GM18507 (cell line): ENCODE measurements around the gene TIGD4.

Experiments
- DNase-seq: peaks from one replicate; pipeline ENCODE4 v3.0.0; 2011; ENCODE audit warnings: low read depth; ENCODE audit not compliant: insufficient read length; ENCODE audit errors: extremely low spot score
- FAIRE-seq: peaks from 2 replicates; lab custom pipeline; 2011; peaks lifted over from hg19 to GRCh38; lab: Jason Lieb, UNC

The TIGD4 gene

DNA sequence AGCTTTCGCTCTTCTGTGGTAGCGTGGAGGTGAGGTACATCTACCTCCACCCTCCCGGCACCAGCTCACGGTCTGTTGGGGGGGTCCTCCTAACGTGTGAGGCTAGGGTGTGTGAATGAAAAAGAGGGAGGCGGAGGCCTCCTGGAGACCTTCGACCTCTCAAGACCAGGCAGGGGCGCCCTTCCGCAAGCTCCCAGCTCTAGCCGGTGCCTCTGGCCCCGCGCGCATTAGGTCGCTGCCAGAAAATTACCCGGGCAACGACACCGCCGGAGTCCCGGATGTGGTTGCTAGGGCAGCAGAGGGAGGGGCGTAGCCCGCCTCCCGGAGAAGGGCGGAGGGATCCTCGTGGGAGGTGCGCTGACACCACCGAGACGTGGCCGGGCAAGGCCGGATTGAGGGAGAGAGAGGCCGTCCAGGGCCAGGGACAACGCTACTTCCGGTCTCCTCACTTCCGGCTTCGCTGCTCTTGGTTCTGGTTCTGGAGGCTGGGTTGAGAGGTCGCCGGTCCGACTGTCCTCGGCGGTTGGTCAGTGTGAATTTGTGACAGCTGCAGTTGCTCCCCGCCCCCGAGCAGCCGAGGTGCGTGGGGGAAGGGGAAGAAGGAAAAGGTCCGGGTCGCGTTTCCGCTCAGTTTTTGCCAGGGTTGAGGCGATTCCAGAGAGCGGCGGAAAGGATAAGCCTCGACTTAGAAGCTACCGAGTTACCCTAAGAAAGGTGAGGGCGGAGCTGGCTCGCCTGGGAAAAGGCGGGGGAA, at the start of gene TIGD4, which contains the start of gene ARFIP1:
Gene TIGD4 (minus strand): TSS at position 218 of the 754 bp plus-strand sequence. CDS start 8,726 bp downstream, outside the sequence.
Gene ARFIP1 (plus strand): TSS at position 442 of the 754 bp plus-strand sequence. CDS start 49,680 bp downstream, outside the sequence.
- FAIRE-seq, result peak; percentile 99
- DNase-seq, result peak; percentile 91

DNA sequence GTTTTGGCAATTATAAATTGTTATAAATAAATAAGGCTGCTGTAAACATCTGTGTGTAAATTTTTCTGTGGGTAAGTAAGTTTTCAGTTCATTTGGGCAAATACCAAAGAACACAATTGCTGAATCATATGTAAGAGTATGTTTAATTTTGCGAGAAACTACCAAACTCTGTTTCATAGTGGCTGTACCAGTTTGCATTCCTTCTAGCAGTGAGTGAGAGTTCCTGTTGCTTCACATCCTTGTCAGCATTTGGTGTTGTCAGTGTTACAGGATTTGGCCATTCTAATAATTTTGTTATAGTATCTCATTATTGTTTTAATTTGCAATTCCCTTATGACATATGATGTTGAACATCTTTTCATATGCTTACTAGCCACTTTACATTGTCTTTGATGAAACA, 48.6 kb upstream of the TIGD4 start:
- FAIRE-seq, result no peak
- no peak for DNase-seq

DNA sequence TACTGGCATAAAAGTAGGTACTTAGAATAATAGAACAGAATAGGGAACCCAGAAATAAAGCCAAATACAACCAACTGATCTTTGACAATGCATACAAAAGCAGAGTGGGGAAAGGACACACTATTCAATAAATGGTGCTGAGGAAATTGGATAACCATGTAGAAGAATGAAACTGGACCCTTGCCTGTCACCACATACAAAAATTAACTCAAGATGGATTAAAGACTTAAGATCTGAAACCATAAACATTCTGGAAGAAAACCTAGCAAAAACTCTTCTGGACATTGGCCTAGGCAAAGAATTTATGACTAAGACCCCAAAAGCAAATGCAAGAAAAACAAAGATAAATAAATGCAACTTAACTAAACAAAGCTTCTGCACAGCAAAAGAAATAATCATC, 45.8 kb upstream of the TIGD4 start:
- DNase-seq, result no peak
- no peak for FAIRE-seq

DNA sequence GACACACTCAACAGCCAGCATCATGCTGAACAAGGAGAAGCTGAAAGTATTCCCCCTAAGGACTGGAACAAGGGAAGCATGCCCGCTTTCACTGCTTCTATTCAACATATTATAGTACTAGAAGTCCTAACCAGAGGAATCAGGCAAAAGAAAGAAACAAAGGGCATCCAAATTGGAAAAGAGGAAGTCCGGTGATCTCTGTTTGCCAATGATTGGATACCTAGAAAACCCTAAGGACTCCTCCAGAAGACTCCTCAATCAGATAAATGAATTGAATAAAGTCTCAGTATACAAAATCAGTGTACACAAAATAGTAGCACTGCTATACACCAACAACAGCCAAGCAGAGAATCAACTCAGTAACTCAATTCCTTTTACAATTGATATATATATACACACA, 45.0 kb upstream of the TIGD4 start:
- FAIRE-seq (no peak), DNase-seq (no peak)

DNA sequence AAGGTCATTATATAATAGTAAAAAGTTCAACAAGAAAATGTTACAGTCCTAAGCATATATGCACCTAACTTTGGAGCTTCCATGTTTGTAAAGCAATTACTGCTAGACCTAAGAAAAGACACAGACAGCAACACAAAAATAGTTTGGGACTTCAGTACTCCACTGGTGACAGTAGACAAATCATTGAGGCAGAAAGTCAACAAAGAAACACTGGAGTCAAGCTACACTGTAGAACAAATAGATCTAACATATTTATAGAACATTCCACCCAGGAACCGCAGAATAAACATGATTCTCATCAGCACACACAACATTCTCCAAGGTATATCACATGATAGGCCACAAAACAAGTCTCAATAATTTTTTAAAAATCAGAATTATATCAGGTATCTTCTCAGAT, 42.8 kb upstream of the TIGD4 start:
- no peak for DNase-seq
- FAIRE-seq, result no peak

DNA sequence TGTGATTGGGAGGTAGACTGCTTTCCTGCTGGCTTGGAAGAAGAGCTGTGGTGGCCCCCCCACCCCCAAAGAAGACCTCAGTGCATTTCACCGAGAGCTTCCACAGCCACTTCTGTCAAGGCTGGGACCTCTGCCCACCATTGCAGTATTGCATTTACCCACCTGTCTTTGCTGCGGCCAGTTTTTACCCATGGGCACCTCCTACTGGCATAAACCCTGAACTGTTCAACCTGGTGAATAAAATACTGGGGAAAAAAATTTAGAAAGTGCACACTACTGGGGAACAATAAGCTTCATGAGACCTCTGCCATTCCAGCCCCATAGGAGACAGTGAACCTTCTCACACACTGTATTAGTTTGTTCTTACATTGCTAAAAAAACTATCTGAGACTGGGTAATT, 40.5 kb upstream of the TIGD4 start:
- DNase-seq, result no peak
- no peak for FAIRE-seq

DNA sequence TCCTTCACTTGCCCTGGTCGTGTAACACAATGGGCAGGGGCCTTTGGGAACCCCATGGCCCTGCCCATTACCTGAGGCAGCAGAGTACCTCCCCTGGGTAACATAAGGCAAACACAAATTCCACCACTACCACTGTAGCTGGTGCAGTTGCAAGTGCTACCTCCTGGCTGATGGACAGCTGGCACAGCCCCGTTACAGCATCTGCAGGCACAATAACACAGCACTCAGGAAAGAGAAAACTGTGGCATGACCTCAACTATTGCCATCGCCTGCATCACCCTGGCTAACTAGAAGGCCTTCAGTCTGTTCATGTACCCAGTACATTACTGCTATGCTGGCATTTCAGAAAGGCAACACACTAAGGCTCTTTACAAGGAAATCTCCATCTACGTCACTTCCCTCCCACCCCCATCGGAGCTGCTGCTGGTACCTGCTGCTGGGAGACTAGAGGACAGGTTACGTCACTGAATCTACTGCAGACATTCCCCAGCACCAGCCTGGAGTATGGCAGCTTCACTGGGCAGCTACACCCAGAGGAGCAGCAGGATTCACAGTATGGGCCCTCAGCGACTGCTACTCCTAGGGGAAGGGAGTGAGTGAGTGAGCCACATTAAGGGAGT, 39.6 kb upstream of the TIGD4 start:
- FAIRE-seq (no peak), DNase-seq (no peak)

DNA sequence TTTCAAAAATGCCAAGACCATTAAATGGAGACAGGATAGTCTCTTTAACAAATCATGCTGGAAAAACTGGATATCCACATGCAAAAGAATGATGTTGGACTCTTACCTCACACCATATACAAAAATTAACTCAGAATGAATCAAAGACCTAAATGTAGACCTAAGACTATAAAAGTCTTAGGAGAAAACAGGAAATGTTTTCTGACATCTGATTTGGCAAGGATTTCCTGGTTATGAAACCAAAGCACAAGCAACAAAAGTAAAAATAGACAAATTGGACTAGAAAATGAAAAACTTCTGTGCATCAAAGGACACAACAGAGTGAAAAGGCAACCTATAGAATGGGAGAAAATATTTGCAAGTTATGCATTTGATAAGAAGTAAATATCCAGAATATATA, 37.8 kb upstream of the TIGD4 start:
- no peak for DNase-seq
- peak; percentile 29 for FAIRE-seq

DNA sequence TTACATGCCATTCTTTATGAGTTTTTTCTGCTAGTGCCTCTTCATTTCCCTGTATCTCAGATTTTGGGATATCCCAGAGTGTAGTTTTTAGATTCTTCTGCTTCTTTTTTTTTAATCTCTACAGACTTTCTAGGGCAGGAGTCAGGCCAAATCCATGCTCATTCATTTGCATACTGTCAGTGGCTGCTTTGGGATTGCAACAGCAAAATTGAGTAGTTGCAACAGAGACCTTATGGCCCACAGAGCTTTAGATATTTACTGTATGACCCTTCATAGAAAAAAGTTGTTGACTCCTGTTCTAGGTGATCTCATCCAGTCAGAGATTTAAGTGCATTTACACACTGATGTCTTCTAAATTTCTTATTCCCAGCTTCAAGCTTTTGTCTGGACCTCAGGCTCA, 35.5 kb upstream of the TIGD4 start:
- FAIRE-seq (no peak), DNase-seq (no peak)

DNA sequence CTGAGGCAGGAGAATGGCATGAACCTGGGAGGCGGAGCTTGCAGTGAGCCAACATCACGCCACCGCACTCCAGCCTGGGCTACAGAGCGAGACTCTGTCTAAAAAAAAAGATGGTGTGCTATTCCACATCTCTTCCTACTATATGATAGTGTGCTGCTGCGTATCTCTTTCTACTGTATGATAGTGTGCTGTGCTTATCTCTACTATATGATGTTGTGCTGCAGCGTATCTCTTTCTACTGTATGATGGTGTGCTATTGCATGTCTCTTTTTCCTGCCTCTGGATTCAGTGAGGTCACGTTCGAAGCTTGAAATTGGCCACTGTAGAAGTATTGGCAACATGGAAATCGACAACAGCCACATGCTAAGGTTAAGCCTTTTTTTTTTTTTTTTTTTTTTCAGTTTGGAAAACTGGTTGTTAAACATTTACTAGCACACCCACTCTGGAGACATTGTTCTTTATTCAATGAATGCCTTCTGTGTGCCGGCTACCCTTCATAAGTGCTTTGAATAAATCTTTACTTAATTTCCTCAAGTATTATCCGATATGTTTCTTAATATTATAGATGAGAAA, 31.3 kb upstream of the TIGD4 start:
- FAIRE-seq (no peak), DNase-seq (no peak)

DNA sequence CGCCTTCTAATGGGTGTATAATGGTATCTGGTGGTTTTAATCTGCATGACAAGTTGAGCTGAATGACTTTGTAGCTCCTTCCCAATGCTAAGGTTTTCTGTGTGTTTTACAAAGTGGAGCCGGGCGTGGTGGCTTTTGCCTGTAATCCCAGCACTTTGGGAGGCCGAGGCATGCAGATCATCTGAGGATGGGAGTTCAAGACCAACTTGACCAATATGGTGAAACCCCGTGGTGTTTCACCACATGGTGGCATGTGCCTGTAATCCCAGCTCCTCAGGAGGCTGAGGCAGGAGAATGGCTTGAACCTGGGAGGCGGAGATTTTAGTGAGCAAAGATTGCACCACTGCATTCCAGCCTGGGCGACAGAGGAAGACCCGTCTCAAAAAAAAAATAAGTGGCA, 29.1 kb upstream of the TIGD4 start:
- FAIRE-seq, result no peak
- no peak for DNase-seq

DNA sequence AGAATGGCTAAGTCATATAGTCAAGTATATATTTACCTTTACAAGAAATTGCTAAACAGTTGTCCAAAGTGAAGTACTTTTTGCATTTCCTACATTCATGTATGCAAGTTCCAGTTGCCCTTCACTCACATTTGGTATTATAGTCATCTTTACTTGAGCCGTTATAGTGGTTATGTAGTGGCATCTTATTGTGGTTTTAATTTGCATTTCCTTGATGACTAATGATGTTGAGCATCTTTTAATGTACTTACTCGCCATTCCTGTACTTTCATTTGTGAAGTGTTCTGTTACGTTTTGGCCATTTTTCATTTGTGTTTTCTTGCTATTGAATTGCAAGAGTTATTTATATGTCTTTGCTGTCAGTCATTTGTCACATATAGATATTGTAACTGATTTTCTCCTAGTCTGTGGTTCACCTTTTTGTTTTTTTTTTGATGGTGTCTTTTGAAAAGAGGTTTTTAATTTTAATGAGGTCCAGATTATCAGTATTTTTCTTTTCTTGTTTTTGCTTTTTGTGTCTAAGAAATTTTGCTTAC, 27.8 kb upstream of the TIGD4 start:
- DNase-seq, result no peak
- FAIRE-seq, result peak; percentile 70

DNA sequence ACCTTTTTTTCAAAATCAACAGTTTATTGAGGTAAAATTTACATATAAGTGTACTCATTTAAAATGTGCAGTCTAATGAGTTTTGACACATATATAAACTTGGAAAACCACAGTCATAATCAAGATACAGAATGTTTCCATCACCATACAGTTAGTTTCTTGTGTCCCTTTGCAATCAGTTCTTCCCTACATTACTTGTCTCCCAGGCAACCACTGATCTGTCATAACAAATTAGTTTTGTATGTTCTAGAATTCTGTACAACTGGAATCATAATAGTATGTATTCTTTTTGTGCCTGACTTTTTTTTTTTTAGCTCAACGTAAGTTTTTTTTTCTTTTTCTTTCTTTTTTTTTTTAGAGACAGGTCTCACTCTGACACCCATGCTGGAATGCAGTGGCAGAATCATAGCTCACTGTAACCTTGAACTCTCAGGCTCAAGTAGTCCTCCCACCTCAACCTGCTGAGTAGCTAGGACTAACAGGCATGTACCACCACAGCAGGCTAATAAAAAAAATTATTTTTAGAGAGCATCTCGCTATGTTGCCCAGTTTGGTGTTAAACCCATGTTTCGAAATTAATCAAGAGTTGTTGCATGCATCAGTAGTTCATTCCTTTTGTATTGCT, 27.1 kb upstream of the TIGD4 start:
- DNase-seq (no peak), FAIRE-seq (no peak)

DNA sequence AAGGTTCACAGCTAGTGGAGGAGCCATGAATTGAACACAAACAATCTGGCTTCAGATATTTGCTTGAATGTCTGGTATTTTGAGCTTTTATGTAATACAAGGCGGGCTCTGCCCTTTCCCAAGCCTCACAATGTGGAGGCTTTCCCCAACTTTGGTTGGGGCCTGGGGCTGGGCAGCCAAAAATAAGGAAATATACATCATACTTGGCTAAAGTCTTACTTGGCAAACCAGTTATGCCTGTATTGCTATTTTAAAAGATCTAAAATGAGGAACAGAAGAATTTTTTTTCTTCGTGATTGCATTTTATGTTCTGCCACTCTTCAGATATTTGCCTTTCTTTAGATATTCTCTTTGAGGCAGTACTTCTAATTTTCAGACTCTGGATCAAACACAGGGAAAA, 26.3 kb upstream of the TIGD4 start:
- FAIRE-seq, result no peak
- DNase-seq, result no peak

DNA sequence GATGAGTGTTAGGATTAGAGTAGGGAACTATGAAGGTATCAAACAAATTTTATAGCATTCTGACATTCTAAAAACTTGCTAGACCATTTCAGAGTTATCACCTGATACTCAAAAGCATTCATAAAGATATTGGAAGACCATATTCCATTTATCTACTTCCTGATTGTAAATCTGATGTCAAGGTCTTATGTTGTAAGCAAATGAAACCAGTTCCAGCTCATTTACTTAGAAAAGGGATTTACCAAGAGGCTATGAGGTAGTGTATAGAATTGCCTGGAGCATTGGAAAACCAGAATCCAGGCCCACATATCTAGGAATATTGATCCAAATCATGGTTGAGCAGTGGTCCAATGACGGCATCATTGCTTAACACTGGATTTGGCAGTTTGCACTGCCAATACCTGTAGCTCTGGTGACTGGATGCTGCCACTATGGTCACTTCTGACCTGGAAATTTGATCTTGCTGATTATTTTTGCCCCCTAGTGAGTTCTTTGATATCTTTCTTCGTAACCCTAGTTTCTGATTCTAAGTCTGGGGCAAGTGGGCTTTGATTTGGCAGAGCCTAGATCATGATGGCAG, 25.6 kb upstream of the TIGD4 start:
- FAIRE-seq (peak; percentile 29), DNase-seq (no peak)

DNA sequence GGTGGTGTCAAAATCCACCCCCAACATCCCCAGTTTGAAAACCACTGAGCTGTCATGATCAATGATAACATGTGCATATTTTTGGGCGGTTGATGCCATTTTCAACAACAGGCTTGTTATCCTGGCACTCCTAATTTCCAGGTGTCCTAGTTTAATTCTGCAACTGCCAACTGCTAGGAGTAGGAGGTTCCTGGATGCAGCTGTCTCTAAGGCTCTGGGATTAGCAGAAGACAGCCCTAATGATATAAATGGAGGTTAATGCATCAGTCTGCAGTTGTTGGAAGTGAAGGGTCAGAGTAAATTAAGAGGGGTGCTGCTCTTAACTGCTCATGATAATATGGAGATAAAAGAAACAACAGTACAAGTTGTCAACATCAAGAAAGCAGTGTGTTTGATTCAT, 24.0 kb upstream of the TIGD4 start:
- DNase-seq (no peak), FAIRE-seq (no peak)

DNA sequence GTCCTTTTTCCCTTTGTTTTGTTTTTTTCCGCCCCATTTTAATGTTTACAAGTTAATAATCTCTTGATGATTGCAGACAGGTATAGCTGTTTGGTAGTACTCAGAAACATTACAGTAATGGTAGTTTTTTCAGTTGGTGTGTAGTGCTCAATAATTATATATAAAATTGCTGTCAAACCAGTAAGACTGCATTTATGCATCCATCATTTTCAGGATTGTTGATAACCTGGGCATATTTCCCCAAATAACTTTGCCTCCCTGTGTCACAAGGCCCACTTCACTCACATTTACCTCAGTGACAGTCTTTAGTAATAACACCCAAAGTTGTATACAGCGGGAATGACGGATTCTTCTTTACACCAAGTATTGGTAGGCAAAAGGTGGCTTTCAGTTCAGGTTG, 16.4 kb upstream of the TIGD4 start:
- no peak for FAIRE-seq

DNA sequence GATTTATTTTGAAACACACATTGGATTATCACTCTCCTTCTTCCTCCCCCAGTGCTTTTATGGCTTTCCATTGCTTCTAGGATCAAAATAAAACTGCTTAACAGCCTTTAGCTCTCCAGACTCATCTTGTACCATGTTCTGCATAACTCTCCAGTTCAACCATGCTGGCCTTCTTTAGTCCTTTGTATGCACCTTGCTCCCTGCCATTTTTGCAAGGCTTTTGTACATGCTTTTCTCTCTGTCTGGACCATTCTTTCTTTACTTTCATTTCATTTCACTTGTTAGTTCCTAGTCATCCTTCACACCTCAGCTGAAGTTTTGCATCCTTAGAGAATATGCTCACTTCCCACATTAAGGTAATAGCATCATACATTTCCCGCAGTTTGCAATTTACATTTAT, 7.1 kb upstream of the TIGD4 start:
- DNase-seq (no peak), FAIRE-seq (peak; percentile 66)

More for the DNA sequence above, 16.4 kb upstream of the TIGD4 start:
- DNase-seq, result no peak

DNA sequence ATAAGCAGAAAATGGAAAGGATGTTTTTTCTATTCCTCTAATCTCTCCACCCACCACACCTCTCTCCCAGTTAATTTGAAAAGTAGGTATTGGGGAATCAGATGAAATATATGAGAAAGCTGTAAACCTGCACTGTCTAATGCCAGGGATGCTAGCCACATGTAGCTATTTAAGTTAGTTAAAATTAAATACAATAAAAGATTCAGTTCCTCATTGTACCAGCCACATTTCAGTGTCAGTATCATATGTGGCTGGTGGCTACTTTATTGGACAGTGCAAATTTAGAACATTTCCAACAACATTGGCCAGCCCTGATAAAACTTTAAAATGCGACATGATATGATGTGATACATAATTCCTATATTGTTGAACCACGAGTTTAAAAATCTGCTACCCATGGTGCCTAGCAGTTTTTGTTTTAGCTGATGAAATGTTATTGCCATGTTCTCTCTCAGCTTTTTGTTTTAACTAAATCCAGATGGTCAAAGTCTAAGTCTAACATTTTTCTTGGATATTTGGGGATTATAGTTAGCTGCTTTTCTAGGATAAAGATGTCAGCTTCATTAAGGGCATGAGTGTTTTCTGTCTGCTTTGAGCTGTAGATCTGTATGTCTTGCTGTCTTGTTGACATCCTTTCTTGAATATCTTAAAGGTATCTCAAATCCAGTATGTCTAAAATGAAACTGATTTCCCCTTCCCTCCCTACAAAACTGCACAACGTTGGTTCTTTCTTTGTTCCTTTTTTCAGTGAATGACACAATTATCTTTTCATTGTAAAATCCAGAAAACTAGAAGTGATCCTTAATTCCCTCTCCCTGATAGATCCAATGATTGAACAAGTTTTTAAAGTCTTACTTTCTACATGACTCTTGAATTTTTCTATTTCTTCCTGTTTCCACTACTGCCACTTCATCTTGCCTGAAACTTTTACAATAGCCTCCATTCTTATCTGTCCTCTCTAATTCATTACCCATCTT, 6.4 kb upstream of the TIGD4 start:
- DNase-seq (no peak), FAIRE-seq (peak; percentile 62)
